Panc1 (cell line): ENCODE data around the gene OTULIN.

Experiments used
- POLR2AphosphoS5 ChIP-seq: IDR thresholded peaks from 2 replicates; pipeline ENCODE4 v1.6.1; 2012; ENCODE audit warnings: mild to moderate bottlenecking, low read depth, low read length, moderate library complexity
- SIN3A ChIP-seq: IDR thresholded peaks from 2 replicates; pipeline ENCODE4 v1.6.1; 2012; ENCODE audit warnings: low read depth, mild to moderate bottlenecking, low read length, moderate library complexity, borderline replicate concordance; ENCODE audit not compliant: insufficient read depth
- TCF7L2 ChIP-seq: IDR thresholded peaks from 2 replicates; pipeline ENCODE4 v1.6.1; 2011; ENCODE audit warnings: mild to moderate bottlenecking, low read depth, low read length, inconsistent platforms
- TF ChIP-seq, protein P1 (sequence below): fragments of 450-650 bp; IDR thresholded peaks from 2 replicates; pipeline ENCODE4 v1.5.1; 2017; ENCODE audit warnings: mild to moderate bottlenecking
- TF ChIP-seq, protein P2 (sequence below), 2 experiments: IDR thresholded peaks; 2 replicates each; pipeline ENCODE4 v1.6.1; 2011 to 2012; ENCODE audit warnings: low read depth in 2 of 2, control low read depth in 1 of 2, low read length in 1 of 2, mild to moderate bottlenecking in 1 of 2, moderate library complexity in 1 of 2; ENCODE audit not compliant: insufficient read depth in 1 of 2

DNA sequence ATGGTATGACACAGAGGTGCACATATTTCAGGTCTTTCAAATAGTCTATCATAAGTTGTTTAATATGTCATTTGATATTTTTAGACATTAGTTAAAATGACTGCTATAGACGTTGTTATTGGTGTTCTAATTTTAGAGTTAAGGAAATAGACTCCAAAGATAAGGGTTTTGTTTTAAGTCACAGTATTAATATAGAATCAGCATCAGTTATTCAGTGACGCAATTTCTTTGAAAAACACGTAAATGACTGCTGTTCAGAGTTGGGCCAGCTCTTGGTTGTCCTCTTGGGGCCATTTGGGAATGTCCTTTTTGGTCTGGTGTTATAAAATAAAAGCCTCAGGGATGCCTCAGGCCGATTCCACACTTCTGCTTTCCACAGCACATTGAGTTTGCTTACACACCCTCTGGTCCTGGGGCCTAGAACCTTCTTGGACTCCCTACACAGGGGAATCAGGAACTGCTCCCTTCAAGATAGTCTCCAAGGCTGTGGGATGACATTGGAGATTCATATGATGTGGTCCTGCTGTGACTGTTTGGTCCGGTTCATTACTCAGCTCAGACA lies 14.3 kb downstream of the OTULIN start:
- TF ChIP-seq, protein P1, sequence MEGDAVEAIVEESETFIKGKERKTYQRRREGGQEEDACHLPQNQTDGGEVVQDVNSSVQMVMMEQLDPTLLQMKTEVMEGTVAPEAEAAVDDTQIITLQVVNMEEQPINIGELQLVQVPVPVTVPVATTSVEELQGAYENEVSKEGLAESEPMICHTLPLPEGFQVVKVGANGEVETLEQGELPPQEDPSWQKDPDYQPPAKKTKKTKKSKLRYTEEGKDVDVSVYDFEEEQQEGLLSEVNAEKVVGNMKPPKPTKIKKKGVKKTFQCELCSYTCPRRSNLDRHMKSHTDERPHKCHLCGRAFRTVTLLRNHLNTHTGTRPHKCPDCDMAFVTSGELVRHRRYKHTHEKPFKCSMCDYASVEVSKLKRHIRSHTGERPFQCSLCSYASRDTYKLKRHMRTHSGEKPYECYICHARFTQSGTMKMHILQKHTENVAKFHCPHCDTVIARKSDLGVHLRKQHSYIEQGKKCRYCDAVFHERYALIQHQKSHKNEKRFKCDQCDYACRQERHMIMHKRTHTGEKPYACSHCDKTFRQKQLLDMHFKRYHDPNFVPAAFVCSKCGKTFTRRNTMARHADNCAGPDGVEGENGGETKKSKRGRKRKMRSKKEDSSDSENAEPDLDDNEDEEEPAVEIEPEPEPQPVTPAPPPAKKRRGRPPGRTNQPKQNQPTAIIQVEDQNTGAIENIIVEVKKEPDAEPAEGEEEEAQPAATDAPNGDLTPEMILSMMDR, result no peak
- TF ChIP-seq, protein P2, sequence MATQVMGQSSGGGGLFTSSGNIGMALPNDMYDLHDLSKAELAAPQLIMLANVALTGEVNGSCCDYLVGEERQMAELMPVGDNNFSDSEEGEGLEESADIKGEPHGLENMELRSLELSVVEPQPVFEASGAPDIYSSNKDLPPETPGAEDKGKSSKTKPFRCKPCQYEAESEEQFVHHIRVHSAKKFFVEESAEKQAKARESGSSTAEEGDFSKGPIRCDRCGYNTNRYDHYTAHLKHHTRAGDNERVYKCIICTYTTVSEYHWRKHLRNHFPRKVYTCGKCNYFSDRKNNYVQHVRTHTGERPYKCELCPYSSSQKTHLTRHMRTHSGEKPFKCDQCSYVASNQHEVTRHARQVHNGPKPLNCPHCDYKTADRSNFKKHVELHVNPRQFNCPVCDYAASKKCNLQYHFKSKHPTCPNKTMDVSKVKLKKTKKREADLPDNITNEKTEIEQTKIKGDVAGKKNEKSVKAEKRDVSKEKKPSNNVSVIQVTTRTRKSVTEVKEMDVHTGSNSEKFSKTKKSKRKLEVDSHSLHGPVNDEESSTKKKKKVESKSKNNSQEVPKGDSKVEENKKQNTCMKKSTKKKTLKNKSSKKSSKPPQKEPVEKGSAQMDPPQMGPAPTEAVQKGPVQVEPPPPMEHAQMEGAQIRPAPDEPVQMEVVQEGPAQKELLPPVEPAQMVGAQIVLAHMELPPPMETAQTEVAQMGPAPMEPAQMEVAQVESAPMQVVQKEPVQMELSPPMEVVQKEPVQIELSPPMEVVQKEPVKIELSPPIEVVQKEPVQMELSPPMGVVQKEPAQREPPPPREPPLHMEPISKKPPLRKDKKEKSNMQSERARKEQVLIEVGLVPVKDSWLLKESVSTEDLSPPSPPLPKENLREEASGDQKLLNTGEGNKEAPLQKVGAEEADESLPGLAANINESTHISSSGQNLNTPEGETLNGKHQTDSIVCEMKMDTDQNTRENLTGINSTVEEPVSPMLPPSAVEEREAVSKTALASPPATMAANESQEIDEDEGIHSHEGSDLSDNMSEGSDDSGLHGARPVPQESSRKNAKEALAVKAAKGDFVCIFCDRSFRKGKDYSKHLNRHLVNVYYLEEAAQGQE (IDR thresholded peaks at IDR 0.05; ENCODE audit: insufficient read depth in 1 of 2, low read depth in 2 of 2, low read length in 1 of 2), result no peak
- no peak for TF ChIP-seq TCF7L2
- TF ChIP-seq POLR2AphosphoS5, result no peak
- TF ChIP-seq SIN3A, result no peak
